HPDE6-E6E7 (cell line): ENCODE measurements around the gene SMAD4.
"Not testable (repeated sequence)": the region's sequence is repeated elsewhere in the genome, so short reads cannot be mapped to it uniquely, and the experiment has no call there.

Source experiments
- DNase-seq: peaks from one replicate; pipeline ENCODE4 v3.0.0; 2011; ENCODE audit warnings: missing footprints; ENCODE audit errors: extremely low spot score

Gene SMAD4

DNA sequence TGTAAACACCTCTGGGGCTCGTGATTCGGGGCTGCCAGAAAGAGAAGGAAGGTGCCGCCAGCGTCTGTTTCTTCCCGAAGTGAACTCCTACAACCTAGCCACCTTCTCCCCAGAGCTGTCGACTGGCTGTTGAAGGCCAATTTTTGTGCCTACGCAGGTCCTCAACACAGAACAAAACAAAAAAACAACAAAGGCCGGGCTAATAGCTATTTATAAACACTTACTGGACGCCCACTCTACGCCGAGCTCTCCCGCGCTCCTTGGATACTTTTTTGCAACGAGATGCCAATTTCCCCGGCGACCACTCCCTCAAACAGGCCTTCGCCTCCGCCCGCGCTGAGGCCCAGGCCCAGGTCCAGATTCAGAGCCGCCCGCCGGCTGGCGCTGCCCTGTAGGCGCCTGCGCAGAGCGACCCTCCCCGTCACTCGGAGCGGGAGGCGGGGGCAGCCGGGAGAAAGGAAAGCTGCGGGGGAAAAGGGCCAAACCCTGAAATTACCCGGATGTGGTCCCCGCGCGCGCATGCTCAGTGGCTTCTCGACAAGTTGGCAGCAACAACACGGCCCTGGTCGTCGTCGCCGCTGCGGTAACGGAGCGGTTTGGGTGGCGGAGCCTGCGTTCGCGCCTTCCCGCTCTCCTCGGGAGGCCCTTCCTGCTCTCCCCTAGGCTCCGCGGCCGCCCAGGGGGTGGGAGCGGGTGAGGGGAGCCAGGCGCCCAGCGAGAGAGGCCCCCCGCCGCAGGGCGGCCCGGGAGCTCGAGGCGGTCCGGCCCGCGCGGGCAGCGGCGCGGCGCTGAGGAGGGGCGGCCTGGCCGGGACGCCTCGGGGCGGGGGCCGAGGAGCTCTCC, at the start of gene SMAD4:
SMAD4 (plus strand) TSS at position 520 of the 843 bp plus-strand sequence. CDS start 16,834 bp downstream, outside the sequence.
- DNase-seq: peak; percentile 94

DNA sequence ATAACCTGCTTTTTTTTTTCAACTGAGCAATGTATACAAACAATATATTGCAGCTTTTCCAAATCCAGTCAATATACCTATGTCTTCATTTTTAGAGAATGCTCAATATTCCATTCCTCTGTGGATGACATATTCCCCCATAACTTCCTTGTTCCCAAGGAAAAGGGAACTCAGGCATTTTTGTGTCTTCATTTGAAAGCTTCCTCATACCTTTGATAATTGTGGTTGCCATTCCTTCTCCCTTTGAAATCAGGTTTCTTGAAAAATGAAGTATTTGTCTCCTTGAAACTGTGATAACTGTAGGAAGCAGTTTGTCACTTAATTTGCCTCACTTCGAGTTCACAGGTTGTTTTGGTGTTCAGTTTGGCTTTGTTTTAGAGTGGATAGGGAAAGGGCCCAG, 48.6 kb upstream of the SMAD4 start:
- DNase-seq: no peak

DNA sequence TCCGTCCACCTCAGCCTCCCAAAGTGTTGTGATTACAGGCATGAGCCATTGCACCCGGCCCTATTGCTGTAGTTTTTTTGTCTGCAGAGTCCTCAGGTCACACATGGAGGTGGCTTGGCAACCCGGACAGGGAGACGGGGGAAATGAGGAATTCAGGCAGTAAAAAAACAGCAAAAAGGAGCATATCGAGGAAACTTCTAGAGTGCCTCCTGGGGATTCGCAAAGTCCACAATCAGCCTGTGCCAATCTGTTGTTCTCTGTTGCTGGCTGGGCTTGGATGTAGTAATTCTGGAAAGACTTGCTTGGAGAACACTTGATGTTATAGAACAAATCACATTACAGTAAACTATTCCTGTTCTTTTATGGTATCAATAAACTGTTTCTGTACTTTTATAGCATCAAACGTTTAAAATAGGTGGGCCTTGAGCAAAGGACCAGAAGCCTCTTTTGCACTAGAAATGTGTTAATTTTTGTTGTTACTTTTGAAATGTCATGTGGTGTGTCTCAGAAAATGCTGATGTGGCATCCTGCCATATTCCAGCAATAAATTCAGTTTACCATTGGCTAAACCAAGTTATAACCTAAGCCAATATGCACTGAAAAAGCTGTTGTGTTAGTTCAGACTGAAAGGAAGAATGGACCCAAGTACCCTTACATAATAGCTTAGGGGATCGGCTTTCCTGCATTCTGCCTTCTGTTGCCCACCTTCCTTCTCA, 47.8 kb upstream of the SMAD4 start:
- no peak for DNase-seq

DNA sequence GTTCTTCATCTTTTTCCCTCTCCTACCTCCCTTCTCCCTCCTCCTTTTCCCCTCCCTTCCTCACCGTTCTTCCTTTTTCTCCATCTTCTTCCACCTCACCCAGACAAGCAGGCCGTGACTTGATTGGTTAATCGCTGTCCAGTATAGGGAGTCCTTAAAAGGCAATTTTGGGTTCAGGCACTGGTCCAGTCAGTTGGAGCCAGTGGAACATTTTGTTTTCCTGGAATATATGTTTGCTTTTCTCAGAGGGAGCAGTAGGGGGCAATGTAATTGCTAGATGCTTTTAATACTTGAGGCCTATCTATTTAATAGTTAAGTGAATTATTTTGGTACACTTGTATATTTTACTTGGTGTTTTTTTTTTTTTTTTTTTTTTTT, 47.2 kb upstream of the SMAD4 start:
- DNase-seq: no peak

DNA sequence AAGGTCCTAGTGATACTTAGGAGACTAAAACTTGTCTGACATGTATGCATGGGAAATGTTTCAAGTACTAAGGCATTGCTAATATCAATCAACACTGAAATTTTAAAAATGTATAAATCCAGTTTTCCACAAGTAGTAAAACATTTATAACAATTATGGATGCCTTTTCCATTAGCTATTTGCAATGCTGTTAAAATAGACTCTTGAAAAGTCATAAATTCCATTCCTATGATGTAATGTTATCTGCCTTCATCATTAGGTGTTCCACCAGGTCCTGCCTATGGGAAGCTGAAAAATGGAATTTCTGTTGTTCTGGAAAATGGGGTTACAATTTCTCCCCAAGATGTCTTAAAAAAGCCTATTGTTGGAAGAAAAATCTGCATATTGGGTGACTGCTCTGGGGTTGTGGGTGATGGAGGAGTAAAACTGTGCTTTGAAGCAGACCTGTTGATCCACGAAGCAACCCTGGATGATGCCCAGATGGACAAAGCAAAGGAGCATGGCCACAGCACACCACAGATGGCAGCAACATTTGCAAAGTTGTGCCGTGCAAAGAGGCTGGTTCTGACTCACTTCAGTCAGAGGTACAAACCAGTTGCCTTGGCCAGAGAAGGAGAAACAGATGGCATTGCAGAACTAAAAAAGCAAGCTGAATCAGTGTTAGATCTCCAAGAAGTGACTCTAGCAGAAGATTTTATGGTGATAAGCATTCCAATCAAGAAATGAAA, 43.5 kb upstream of the SMAD4 start:
- no peak for DNase-seq

DNA sequence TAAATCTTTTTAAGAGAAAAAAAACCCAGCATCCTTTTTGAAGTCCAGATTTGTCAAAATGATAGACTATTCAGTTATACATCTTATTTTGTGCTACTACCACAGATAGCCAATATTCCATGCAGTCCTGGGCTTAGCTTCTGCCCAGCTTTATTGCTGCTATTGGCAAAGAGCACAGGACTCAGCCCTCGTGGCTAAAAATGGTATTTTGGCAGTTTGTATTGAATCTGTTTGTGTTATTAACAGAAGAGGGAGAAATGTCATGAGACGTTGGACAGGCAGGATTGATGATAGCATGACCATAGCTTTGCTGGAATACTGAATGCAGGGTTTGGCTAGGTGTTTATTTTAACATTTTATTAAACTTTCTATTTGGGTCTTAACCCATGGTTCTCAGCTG, 42.8 kb upstream of the SMAD4 start:
- DNase-seq: no peak

DNA sequence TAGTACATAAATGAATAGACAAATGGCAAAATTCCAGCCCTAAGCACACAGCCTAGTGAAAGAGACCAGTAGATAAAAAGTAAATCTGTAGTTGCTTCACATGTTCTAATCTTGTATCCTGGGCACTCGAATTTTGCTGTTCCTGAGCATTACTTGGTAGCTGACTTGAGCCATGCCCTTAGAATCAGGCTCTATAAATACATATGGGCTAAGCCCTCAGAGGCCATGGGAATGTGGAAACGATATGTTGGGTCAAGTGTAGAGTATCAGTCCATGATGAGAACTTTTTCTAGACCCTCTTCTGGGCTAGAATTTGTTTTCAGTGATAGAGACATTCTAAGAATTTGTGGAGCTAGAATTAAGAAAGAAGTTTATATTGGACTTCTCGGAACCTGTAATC, 40.3 kb upstream of the SMAD4 start:
- no peak for DNase-seq

DNA sequence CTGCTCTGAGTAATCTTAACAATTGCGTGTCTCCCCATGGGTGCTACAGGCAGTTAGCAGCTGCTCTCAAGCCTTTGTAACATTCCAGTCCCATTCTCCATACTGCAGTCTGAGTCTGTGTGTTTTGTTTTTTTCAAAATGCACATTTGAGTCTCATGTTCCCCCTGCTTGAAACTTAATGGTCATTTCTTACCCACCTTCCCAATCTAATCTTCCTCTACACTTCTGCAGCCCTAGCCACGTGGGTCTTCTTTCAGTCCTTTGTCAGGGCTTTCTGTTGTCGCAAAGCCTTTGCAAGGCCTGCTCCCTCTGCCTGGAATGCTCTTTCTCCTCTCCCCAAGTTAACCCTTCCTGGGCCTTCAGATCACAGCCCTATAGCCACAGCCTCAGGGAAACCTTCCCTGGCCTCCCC, 37.7 kb upstream of the SMAD4 start:
- no peak for DNase-seq

DNA sequence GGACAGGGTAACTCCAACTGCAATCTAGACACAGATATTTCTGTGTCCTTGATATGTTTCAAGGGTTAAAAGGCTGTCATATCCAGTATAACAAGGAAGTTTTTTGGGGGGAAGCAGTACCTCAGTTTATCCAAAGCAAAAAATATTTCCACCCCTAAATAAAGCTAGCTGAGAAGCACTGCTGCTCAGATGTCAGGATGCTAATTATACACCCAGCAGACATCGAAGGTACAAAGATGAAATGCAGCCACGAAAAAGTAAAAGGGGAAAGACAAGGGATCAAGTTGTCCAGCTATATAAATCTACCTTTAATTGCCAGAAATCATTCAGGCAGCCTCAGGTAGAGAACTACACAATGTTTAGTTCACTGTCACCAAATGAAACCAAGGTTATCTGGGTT, 36.0 kb upstream of the SMAD4 start:
- DNase-seq: no peak

DNA sequence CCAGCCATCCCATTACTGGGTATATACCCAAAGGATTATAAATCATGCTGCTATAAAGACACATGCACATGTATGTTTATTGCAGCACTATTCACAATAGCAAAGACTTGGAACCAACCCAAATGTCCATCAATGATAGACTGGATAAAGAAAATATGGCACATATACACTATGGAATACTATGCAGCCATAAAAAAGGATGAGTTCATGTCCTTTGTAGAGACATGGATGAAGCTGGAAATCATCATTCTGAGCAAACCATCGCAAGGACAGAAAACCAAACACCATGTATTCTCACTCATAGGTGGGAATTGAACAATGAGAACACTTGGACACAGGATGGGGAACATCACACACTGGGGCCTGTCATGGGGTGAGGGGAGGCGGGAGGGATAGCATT, 26.8 kb upstream of the SMAD4 start:
- DNase-seq: not testable (repeated sequence)

DNA sequence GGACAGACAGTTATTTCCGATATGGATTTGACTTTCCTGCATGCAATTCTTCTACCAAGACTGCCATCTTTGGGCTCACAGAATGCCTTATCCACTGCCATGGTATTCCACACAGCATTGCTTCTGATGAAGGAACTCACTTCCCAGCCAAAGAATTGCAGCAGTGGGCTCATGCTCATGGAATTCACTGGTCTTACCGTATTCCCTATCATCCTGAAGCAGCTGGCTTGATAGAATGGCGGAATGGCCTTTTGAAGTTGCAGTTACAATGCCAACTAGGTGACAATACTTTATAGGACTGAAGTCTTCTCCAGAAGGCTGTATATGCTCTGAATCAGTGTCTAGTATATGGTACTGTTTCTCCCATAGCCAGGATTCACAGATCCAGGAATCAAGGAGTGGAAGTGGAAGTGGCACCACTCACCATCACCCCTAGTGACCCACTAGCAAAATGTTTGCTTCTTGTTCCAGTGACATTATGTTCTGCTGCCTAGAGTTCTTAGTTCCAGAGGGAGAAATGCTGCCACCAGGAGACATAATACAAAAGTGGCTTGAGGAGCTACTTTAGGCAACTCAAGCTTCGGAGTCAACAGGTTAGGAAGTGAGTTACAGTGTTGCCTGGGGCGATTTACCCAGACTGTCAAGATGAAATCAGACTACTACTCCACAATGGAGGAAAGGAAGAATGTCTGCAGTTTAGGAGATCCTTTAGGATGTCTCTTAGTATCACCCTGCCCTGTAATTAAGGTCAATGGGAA, 23.8 kb upstream of the SMAD4 start:
- no peak for DNase-seq

DNA sequence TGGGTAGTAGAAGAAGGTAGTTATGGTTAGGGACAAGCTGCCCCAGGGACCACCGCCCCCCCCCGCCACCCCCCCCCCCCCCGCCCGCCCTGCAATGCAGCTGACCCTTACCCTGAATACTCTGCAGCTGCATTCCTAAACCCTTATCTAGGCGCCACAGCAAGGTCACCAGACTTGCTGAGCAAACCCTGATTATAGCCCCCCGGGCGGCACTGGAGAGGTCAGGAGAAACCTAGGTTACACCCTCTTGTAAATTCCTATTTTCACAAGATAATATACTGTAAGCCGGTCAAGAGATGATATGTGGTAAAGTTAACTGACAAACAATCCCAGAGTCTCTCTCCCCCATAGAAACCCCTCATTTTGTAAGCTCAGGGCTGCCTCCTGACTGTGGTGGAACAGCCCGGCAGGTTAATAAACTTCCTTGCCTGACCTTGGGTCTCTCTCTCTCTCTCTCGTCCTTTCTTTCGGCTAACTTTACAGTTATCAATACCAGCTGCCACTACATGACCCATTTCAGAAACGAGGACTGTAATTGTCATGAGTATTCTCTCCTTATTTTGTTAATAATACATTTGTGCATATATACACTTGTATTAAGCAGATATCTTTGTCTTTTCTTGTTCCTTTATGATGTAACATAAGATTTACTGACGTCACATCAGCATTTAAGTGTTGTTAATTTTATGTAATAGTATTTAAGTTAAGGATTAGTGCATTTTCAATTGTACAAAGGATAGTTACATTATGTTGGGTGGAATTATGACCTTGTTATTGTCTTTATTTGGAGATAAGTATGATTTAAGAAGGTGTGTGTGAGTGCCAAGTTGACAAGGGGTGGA, 22.8 kb upstream of the SMAD4 start:
- no peak for DNase-seq

DNA sequence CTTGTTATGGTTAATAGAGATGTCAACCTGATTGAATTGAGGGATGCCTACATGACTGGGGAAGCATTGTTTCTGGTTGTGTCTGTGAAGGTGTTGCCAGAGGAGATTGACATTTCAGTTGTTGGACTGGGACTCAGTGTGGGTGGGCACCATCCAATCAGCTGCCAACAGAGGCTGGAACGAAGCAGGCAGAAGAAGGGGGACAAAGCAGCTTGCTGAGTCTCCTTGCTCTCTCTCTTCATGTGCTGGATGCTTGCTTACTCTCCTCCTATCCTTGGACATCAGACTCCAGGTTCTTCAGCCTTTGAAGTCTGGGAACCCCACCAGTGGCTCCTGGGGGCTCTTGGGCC, 22.2 kb upstream of the SMAD4 start:
- DNase-seq: no peak

DNA sequence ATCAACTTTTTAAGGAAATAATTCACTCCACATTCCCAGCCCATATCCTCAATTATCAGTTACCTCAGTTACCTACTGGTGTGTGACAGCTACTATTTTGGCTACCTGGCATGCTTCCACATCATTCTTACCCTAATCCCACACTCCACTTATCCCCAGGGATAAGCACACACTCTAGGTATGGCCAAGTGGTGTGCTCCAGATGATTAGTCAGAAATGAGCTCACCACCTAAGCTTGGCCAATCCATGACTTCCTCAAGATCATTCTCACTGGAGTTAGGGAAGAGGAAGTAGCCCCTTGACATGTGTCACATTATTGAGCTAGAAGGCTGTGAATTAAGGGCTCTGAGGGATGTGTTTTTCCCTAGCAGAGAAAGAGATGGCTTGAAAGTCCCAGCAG, 20.9 kb upstream of the SMAD4 start:
- DNase-seq: no peak

DNA sequence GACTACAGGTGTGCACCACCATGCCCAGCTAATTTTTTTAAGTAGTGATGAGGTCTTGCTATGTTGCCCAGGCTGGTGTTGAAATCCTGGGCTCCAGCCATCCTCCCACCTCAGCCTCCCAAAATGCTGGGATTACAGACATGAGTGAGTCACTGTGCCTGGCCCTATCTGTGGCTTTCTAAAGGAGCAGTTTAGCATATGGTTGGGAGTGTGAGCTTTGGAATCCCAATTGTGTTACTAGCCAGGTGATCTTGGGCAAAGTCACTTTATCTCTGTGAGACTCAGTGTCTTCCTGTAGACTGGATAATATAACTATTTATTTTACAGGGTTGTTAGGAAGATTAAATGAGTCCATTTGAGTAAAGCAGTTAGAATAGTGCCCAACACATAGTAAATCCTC, 19.8 kb upstream of the SMAD4 start:
- DNase-seq: no peak

DNA sequence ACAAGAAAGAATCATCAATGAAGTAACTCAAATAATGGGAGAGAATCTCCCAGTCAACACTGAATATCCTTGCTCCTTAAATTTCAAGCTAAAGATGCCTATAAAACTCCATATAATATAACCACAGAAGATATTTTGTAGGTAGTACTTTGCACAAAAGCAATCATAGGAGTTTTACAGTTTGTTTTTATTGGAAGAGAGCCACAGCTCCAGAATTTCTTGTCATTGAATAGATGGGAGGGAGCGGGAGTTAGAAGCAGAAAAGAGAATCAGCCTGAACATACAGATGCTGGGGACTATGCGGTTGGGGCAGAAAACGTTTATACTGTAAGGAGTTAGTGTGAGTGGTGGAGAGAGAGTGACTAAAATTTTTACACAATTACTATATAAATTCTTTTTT, 18.3 kb upstream of the SMAD4 start:
- DNase-seq: no peak

DNA sequence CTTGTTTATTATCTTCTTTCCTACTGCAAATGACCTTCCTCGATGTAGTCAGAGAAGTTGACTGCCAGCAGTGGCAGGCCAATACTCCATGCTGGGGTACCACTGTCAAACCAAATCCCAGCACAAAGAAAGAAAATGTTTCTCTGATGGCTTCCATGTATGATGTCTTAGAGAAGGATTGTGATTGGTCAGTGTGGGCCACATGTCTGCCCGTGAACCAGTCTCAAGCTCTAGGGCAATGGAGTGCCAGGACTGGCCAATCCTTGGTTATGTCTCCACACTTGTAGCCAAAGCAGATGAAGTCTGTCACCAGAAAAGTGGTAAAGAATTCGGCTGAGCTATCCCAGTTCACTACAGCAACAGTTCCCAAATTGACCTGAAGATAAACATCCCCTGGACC, 17.6 kb upstream of the SMAD4 start:
- no peak for DNase-seq

DNA sequence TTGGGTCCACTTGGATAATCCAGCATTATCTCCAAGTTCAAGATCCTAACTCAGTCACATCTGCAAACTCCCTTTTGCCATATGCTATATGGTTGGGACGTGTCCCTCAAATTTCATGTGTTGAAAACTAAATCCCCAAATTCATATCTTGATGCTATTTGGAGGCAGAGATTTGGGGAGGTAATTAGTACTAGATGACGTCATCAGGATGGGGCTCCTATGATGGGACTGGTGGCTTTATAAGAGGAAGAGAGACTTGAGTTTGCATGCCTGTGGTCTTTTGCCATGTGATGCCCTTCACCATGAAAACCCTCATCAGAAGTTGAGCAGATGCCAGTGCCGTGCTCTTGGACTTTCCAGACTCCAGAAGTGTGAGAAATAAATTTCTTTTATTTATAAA, 16.8 kb upstream of the SMAD4 start:
- no peak for DNase-seq

DNA sequence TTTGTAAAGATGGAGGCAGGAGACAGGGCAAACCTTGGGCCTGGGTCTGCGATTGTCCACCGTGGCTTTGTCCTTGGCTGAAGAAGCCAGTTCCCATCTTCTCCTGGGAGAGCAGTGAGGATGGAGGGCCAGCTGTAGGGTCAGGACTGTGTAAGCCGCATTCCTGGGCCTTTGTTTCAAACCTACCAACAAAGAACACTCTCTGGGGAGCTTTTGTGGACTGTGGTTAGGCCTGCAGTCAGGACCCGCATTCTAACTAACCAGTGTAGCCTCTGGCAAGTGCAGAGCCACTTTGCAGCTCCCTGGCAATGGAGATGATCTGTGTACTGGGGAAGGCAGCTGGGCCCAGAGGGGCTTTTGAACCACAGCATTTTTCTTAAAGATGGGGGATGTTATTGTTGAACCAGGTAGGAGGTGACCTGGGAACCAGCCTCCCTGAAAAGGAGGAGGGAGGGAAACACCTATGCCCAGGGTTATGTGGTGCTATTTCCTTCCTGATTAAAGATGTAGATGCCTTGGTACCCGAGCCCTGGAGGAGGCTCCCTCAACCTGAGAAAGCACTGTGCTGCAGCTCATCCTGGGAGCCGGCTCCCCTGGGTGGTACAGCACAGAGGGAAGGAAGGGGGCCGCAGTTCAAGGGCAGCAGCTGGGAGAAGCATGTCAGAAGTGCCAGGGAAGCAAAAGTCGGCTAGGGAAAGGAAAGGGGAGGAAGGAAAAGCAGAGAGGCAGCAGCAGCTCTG, 12.7 kb upstream of the SMAD4 start:
- no peak for DNase-seq

DNA sequence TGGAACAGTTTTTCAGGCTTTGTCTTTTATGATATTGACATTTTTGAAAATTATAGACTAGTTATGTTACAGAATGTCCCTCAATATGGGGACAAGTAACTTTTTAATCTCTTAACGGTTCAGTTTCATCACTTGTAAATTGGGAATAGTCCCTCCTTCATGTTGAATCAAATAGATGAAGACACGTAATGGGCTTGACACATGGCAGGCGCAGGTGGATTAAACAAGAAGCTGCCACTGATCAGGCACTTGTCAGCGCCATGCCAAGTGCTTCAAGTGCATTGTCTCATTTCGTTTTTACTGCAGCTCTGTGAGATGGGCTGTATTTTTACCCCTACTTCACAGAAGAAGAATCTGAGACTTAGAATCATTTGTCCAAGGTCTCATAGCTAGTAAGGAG, 9.5 kb upstream of the SMAD4 start:
- no peak for DNase-seq
